Activated naive CD8-positive, alpha-beta T cell treated with anti-CD3 and anti-CD28 coated beads, Interleukin-2, amount 10 ng/mL, durations not matched to agents 7 days and 5 days (primary cell): ENCODE data around the gene RNF5. TPM values are rescaled to one million over a fixed set of nuclear protein-coding genes. Genes with fewer than 3 reads are reported as not detected.
"Not testable (repeated sequence)": the region's sequence is repeated elsewhere in the genome, so short reads cannot be mapped to it uniquely, and the experiment has no call there.

Experiments used
- ATAC-seq: fragments of 150-1000 bp; cut with Tn5 transposase; one replicate; pipeline ENCODE4 v1.10.0; 2021; ENCODE audit warnings: low read depth, moderate library complexity
- POLR2A ChIA-PET: fragments of 350-600 bp; sonication (Branson Sonifier 250); formaldehyde crosslinking; loops from one replicate; lab custom pipeline; 2021; ENCODE audit warnings: antibody characterized with exemption; lab: Charles Lee
- DNase-seq: peaks from one replicate; pipeline ENCODE4 v3.0.0; 2021
- H3K27ac Mint-ChIP-seq: one replicate; pipeline ENCODE4 v1.8.0; 2022; ENCODE audit warnings: mild to moderate bottlenecking, mixed read lengths
- H3K27me3 Mint-ChIP-seq: one replicate; pipeline ENCODE4 v1.8.0; 2022; ENCODE audit warnings: mild to moderate bottlenecking, moderate library complexity, mixed read lengths
- H3K36me3 Mint-ChIP-seq: one replicate; pipeline ENCODE4 v1.8.0; 2021; ENCODE audit warnings: mild to moderate bottlenecking, mixed read lengths
- H3K4me1 Mint-ChIP-seq: one replicate; pipeline ENCODE4 v1.8.0; 2021; ENCODE audit warnings: mixed read lengths
- H3K4me3 Mint-ChIP-seq: one replicate; pipeline ENCODE4 v1.8.0; 2022; ENCODE audit warnings: mild to moderate bottlenecking, moderate library complexity, mixed read lengths
- H3K9me3 Mint-ChIP-seq: one replicate; pipeline ENCODE4 v1.8.0; 2021; ENCODE audit warnings: mixed read lengths
- total RNA-seq, 2 experiments: library from RNA; stranded (reverse); gene quantifications; one replicate each; pipeline ENCODE4 v1.2.3, GENCODE V29; 2021

RNF5 gene
- total RNA-seq = 10 to 100 TPM; 44.5 to 49.5 TPM

- H3K27ac Mint-ChIP-seq = peak within 1 kb of the TSS; percentile 98
- POLR2A ChIA-PET = interaction anchor here (1.2 to 5.3 kb wide), 9 partner anchors 9 to 206 kb away, joined by 3 to 61 read pairs (median 7); partner anchors contain the start of genes ATF6B, DXO, FKBPL and GPSM3
- ATAC-seq (peak; percentile 89), DNase-seq (peak; percentile 82)
- H3K27me3 Mint-ChIP-seq = no peaks in the 10 kb centered on the region
- peaks cover 18% of the 10 kb centered on the region for H3K36me3 Mint-ChIP-seq
- no peaks in the 10 kb centered on the region for H3K9me3 Mint-ChIP-seq
- peak within 1 kb of the TSS; percentile 97 for H3K4me3 Mint-ChIP-seq
- peaks cover 52% of the 10 kb centered on the region for H3K4me1 Mint-ChIP-seq
Observed at GRCh38 chr6:32177788-32178546, at the start of gene RNF5. Gene RNF5 (plus strand): TSS chr6:32178405. CDS start chr6:32178512, 107 bp downstream.

- Mint-ChIP-seq H3K36me3 (peaks cover 17% of the 10 kb centered on the region), H3K27ac (peak overlapping the region; percentile 99), H3K4me1 (peaks cover 37% of the 10 kb centered on the region), H3K9me3 (no peaks in the 10 kb centered on the region), H3K27me3 (peaks cover 1% of the 10 kb centered on the region), H3K4me3 (peak overlapping the region; percentile 99)
- POLR2A ChIA-PET = interaction anchor here (0.5 to 3.7 kb wide), 18 partner anchors 10 to 1613 kb away, joined by 3 to 18 read pairs (median 4); partner anchors contain the start of genes AGPAT1, EHMT2, GPSM3 and PBX2
- ATAC-seq = no peak
- DNase-seq = no peak
Observed at GRCh38 chr6:32128751-32129296, 49.4 kb upstream of the RNF5 start.

- POLR2A ChIA-PET = interaction anchor here (0.5 to 3.7 kb wide), 17 partner anchors 10 to 1613 kb away, joined by 3 to 18 read pairs (median 5); partner anchors contain the start of genes GPSM3, NEU1 and PBX2
- Mint-ChIP-seq H3K36me3 (peaks cover 12% of the 10 kb centered on the region), H3K9me3 (no peaks in the 10 kb centered on the region), H3K4me3 (peak overlapping the region; percentile 99), H3K27me3 (peaks cover 1% of the 10 kb centered on the region), H3K27ac (peak overlapping the region; percentile 95), H3K4me1 (peaks cover 32% of the 10 kb centered on the region)
- no peak for ATAC-seq
- DNase-seq = no peak
Observed at GRCh38 chr6:32129297-32130088, 48.7 kb upstream of the RNF5 start.

DNA sequence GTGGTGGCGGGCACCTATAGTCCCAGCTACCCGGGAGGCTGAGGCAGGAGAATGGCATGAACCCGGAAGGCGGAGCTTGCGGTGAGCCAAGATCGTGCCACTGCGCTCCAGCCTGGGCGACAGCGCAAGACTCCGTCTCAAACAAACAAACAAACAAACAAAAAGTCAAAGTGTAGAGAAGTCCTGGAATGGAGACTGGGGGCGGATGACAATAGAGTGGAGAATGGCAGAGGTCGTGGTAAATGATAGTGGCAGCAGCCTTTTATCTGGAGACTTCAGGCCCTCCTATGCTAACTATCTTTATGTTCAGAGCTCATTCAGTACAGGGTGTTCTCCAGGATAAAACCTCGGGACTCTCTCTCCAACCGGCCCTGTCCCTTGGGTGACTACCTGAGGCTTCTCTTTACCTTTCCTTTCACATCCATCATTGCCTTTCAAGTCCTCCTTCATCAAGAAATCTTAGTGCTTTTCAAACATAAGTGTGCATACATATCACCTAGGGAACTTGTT is 46.7 kb upstream of the RNF5 start:
- peak overlapping the region; percentile 39 for H3K4me3 Mint-ChIP-seq
- H3K36me3 Mint-ChIP-seq = peaks cover 5% of the 10 kb centered on the region
- peaks cover 26% of the 10 kb centered on the region for H3K4me1 Mint-ChIP-seq
- POLR2A ChIA-PET = interaction anchor here (1.7 to 2.5 kb wide), 2 partner anchors 23 to 64 kb away, joined by 9 to 16 read pairs; no protein-coding TSS in a partner anchor
- ATAC-seq (no peak), DNase-seq (no peak)
- no peak overlapping the region for H3K27ac Mint-ChIP-seq
- peaks cover 5% of the 10 kb centered on the region for H3K27me3 Mint-ChIP-seq
- no peaks in the 10 kb centered on the region for H3K9me3 Mint-ChIP-seq

- H3K4me3 Mint-ChIP-seq = no peak overlapping the region
- no peaks in the 10 kb centered on the region for H3K36me3 Mint-ChIP-seq
- no peak overlapping the region for H3K27ac Mint-ChIP-seq
- ATAC-seq (no peak), DNase-seq (no peak)
- POLR2A ChIA-PET = no interaction called here
- peaks cover 20% of the 10 kb centered on the region for H3K4me1 Mint-ChIP-seq
- H3K9me3 Mint-ChIP-seq = no peaks in the 10 kb centered on the region
- H3K27me3 Mint-ChIP-seq = peaks cover 5% of the 10 kb centered on the region
Observed at GRCh38 chr6:32132110-32132509, 46.1 kb upstream of the RNF5 start.

GRCh38 chr6:32133786-32134185 is 44.4 kb upstream of the RNF5 start:
- Mint-ChIP-seq H3K27me3 (peaks cover 7% of the 10 kb centered on the region), H3K9me3 (no peaks in the 10 kb centered on the region), H3K4me1 (peaks cover 11% of the 10 kb centered on the region), H3K4me3 (no peak overlapping the region), H3K36me3 (no peaks in the 10 kb centered on the region), H3K27ac (no peak overlapping the region)
- DNase-seq (no peak), ATAC-seq (no peak)
- POLR2A ChIA-PET = no interaction called here

GRCh38 chr6:32137454-32137853 is 40.8 kb upstream of the RNF5 start:
- DNase-seq = no peak
- H3K9me3 Mint-ChIP-seq = no peaks in the 10 kb centered on the region
- H3K27ac Mint-ChIP-seq = no peak overlapping the region
- POLR2A ChIA-PET = no interaction called here
- no peak for ATAC-seq
- no peaks in the 10 kb centered on the region for H3K4me1 Mint-ChIP-seq
- H3K27me3 Mint-ChIP-seq = peaks cover 10% of the 10 kb centered on the region
- no peaks in the 10 kb centered on the region for H3K36me3 Mint-ChIP-seq
- no peak overlapping the region for H3K4me3 Mint-ChIP-seq

- POLR2A ChIA-PET = no interaction called here
Observed at GRCh38 chr6:32139590-32139989, 38.6 kb upstream of the RNF5 start.

GRCh38 chr6:32140420-32141046 is 37.7 kb upstream of the RNF5 start:
- DNase-seq (no peak), ATAC-seq (no peak)
- peaks cover 5% of the 10 kb centered on the region for H3K27me3 Mint-ChIP-seq
- no peaks in the 10 kb centered on the region for H3K4me1 Mint-ChIP-seq
- POLR2A ChIA-PET = no interaction called here
- no peaks in the 10 kb centered on the region for H3K9me3 Mint-ChIP-seq
- H3K27ac Mint-ChIP-seq = no peak overlapping the region
- no peaks in the 10 kb centered on the region for H3K36me3 Mint-ChIP-seq
- H3K4me3 Mint-ChIP-seq = no peak overlapping the region

More at GRCh38 chr6:32139590-32139989, 38.6 kb upstream of the RNF5 start:
- DNase-seq (no peak), ATAC-seq (no peak)
- Mint-ChIP-seq H3K4me1 (no peaks in the 10 kb centered on the region), H3K4me3 (no peak overlapping the region), H3K9me3 (no peaks in the 10 kb centered on the region), H3K27me3 (peaks cover 8% of the 10 kb centered on the region), H3K36me3 (no peaks in the 10 kb centered on the region), H3K27ac (no peak overlapping the region)

DNA sequence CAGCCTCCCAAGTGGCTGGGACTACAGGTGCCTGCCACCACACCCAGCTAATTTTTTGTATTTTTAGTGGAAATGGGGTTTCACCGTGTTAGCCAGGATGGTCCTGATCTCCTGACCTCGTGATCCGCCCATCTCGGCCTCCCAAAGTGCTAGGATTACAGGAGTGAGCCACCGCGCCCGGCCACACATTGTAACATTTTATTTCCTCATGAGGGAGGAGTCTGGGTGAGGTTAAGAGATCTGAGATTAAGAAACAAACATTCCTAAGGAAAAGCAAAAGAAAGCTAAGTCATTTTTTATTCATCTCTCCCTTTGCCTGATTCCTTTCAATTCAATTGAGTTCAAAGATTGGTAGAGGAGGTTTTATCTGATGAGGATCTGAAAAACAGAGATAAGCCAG is 34.0 kb upstream of the RNF5 start:
- POLR2A ChIA-PET, H3K27ac Mint-ChIP-seq, H3K4me3 Mint-ChIP-seq, ATAC-seq, H3K9me3 Mint-ChIP-seq, DNase-seq, H3K36me3 Mint-ChIP-seq: not testable (repeated sequence)
- peaks cover 35% of the 10 kb centered on the region for H3K27me3 Mint-ChIP-seq
- peaks cover 11% of the 10 kb centered on the region for H3K4me1 Mint-ChIP-seq

DNA sequence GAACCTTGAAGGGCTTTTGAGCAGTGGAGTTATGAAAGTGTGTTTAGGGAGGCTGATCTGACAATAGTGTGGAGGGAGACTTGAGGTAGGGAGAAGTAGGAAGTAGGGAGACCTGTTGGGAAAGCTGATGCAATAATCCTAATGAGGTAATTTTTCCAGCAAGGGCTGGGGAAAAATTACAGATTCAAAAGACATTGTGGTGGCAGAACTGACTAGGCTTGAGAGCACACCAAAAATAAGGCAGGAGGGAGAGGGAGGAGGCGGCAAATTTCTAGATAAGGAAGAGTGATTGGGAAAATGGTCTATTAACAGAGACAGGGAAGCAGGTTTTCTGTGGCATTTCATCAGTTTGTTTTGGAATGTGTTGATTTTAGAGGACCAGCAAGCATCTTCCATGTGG is 31.9 kb upstream of the RNF5 start:
- DNase-seq = no peak
- Mint-ChIP-seq H3K36me3 (no peaks in the 10 kb centered on the region), H3K4me3 (no peak overlapping the region), H3K4me1 (peaks cover 20% of the 10 kb centered on the region), H3K27ac (no peak overlapping the region), H3K9me3 (no peaks in the 10 kb centered on the region), H3K27me3 (peaks cover 41% of the 10 kb centered on the region)
- ATAC-seq = no peak
- POLR2A ChIA-PET = no interaction called here

- H3K27me3 Mint-ChIP-seq = peaks cover 43% of the 10 kb centered on the region
- H3K4me3 Mint-ChIP-seq = no peak overlapping the region
- POLR2A ChIA-PET = no interaction called here
- no peaks in the 10 kb centered on the region for H3K36me3 Mint-ChIP-seq
- ATAC-seq (no peak), DNase-seq (no peak)
- H3K27ac Mint-ChIP-seq = no peak overlapping the region
- H3K9me3 Mint-ChIP-seq = no peaks in the 10 kb centered on the region
- peaks cover 22% of the 10 kb centered on the region for H3K4me1 Mint-ChIP-seq
Observed at GRCh38 chr6:32146687-32147086, 31.5 kb upstream of the RNF5 start.
